ENCODE results near the gene SSBP3. TPM values are rescaled to one million over a fixed set of nuclear protein-coding genes. Genes with fewer than 3 reads are reported as not detected.

The SSBP3 gene
- total RNA-seq, 1 experiment from 2014 or later, result 37.5 TPM

- CTCF ChIA-PET, result no interaction called here
Measured at GRCh38 chr1:54240741-54241335, 165.4 kb downstream of the SSBP3 start.

More at GRCh38 chr1:54240741-54241335, 165.4 kb downstream of the SSBP3 start:
- no peak for ATAC-seq
- no peak overlapping the region for H3K4me3 ChIP-seq (replicated peaks in 1 of 2; ENCODE audit: low read depth in 1 of 2, low read length in 2 of 2)
- DNase-seq (ENCODE audit: low read depth, low spot score), result no peak
- BruUV-seq (replicated peaks), result no TSS peak
- H3K9me2 ChIP-seq (ENCODE audit: insufficient read depth), result no peaks in the 10 kb centered on the region
- TF ChIP-seq ZFX (IDR thresholded peaks at IDR 0.05) (no peak), REST (IDR thresholded peaks at IDR 0.05; ENCODE audit: low read depth) (no peak)
- H3K27me3 ChIP-seq (ENCODE audit: insufficient read depth, low read length), result no peaks in the 10 kb centered on the region
- H3K4me2 ChIP-seq (ENCODE audit: low read length), result no peak overlapping the region
- intact Hi-C loops (cut with micrococcal nuclease), result no loop called here
- no peaks in the 10 kb centered on the region for H3K79me2 ChIP-seq (ENCODE audit: insufficient read depth, low read length)
- H3K36me3 ChIP-seq (ENCODE audit: control insufficient read depth in 1 of 2, insufficient read depth in 2 of 2, low read length in 2 of 2), result no peaks in the 10 kb centered on the region; a peak in 1 of 4 replicates
- H4K20me1 ChIP-seq (ENCODE audit: insufficient read depth), result no peaks in the 10 kb centered on the region
- no peak overlapping the region for H3K9ac ChIP-seq (ENCODE audit: low read length)
- RAD21 ChIA-PET (ENCODE audit: low non-redundant PET in 1 of 2, low total read pairs in 2 of 2, uncharacterized antibody in 2 of 2, unreplicated experiment in 2 of 2), result no interaction called here
- H3K4me1 ChIP-seq (ENCODE audit: control insufficient read depth in 1 of 2, insufficient read depth in 2 of 2, low read length in 2 of 2), result no peaks in the 10 kb centered on the region
- no peak overlapping the region for H2AFZ ChIP-seq (ENCODE audit: low read depth, low read length, poor library complexity, severe bottlenecking)
- POLR2A ChIA-PET, result no interaction called here
- H3K27ac ChIP-seq (ENCODE audit: low read depth, low read length), result no peak overlapping the region
- no peaks in the 10 kb centered on the region for H3K9me3 ChIP-seq (ENCODE audit: control insufficient read depth in 1 of 2, insufficient read depth in 1 of 2, low read depth in 1 of 2, low read length in 2 of 2)
